ENCODE measurements around the gene KLF14.
"Not testable (repeated sequence)": the region's sequence is repeated elsewhere in the genome, so short reads cannot be mapped to it uniquely, and the experiment has no call there.

DNA sequence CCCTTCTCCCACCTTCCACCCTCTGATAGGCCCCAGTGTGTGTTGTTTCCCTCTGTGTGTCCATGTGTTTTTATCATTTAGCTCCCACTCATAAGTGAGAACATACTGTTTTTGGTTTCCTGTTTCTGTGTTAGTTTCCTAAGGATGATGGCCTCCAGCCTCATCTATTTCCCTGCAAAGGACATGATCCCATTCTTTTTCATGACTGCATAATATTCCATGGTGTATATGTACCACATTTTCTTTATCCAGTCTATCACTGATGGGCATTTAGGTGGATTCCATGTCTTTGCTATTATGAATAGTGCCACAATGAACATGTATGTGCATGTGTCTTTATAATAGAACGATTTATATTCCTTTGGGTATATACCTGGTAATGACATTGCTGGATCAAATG lies 41.6 kb downstream of the KLF14 start:
- TF ChIP-seq ARNTL (CRISPR knock-in tag; IDR thresholded peaks at IDR 0.05; ENCODE audit: borderline replicate concordance, low read depth): not testable (repeated sequence)
- TF ChIP-seq, protein P1, sequence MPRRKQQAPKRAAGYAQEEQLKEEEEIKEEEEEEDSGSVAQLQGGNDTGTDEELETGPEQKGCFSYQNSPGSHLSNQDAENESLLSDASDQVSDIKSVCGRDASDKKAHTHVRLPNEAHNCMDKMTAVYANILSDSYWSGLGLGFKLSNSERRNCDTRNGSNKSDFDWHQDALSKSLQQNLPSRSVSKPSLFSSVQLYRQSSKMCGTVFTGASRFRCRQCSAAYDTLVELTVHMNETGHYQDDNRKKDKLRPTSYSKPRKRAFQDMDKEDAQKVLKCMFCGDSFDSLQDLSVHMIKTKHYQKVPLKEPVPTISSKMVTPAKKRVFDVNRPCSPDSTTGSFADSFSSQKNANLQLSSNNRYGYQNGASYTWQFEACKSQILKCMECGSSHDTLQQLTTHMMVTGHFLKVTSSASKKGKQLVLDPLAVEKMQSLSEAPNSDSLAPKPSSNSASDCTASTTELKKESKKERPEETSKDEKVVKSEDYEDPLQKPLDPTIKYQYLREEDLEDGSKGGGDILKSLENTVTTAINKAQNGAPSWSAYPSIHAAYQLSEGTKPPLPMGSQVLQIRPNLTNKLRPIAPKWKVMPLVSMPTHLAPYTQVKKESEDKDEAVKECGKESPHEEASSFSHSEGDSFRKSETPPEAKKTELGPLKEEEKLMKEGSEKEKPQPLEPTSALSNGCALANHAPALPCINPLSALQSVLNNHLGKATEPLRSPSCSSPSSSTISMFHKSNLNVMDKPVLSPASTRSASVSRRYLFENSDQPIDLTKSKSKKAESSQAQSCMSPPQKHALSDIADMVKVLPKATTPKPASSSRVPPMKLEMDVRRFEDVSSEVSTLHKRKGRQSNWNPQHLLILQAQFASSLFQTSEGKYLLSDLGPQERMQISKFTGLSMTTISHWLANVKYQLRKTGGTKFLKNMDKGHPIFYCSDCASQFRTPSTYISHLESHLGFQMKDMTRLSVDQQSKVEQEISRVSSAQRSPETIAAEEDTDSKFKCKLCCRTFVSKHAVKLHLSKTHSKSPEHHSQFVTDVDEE (CRISPR knock-in tag; IDR thresholded peaks at IDR 0.05): not testable (repeated sequence)
